Calu3 (cell line): ENCODE results near the gene SH3BP5L. TPM values are rescaled to one million over a fixed set of nuclear protein-coding genes. Genes with fewer than 3 reads are reported as not detected.
A peak's percentile ranks its signal among the peaks of the same experiment; 100 is the strongest.

ENCODE experiments used
- BruUV-seq: library from RNA; stranded (reverse); fragments of 400-500 nt; replicated peaks from 2 replicates; lab custom pipeline; 2021; lab: Mats Ljungman, UMichigan
- CTCF ChIA-PET: fragments of 300-600 bp; sonication (Branson Sonifier 250); formaldehyde crosslinking; loops from one replicate; lab custom pipeline; 2022; ENCODE audit warnings: antibody characterized with exemption; lab: Charles Lee
- DNase-seq: peaks from one replicate; pipeline ENCODE4 v3.0.0; 2022
- H3K27ac Mint-ChIP-seq: one replicate; pipeline ENCODE4 v1.8.0; 2022; ENCODE audit warnings: mixed read lengths; ENCODE audit not compliant: unreplicated experiment
- H3K27me3 Mint-ChIP-seq: one replicate; pipeline ENCODE4 v1.8.0; 2022; ENCODE audit warnings: mixed read lengths; ENCODE audit not compliant: unreplicated experiment
- H3K36me3 Mint-ChIP-seq: one replicate; pipeline ENCODE4 v1.8.0; 2022; ENCODE audit warnings: mild to moderate bottlenecking, moderate library complexity, mixed read lengths; ENCODE audit not compliant: insufficient read depth, unreplicated experiment
- H3K4me1 Mint-ChIP-seq: one replicate; pipeline ENCODE4 v1.8.0; 2022; ENCODE audit warnings: mild to moderate bottlenecking, low read depth, mixed read lengths; ENCODE audit not compliant: unreplicated experiment
- H3K4me3 Mint-ChIP-seq: one replicate; pipeline ENCODE4 v1.8.0; 2022; ENCODE audit warnings: mild to moderate bottlenecking, low read depth, moderate library complexity, mixed read lengths; ENCODE audit not compliant: unreplicated experiment
- H3K9me3 Mint-ChIP-seq: one replicate; pipeline ENCODE4 v1.8.0; 2022; ENCODE audit warnings: low read depth, mixed read lengths; ENCODE audit not compliant: unreplicated experiment
- CTCF ChIP-seq: fragments of 200-600 bp; IDR thresholded peaks from one replicate; pipeline ENCODE4 v1.8.0; 2022; ENCODE audit warnings: antibody characterized with exemption; ENCODE audit not compliant: unreplicated experiment
- intact Hi-C: fragments of 100-400 bp; cut with micrococcal nuclease; formaldehyde crosslinking; loops from one replicate; pipeline ENCODE4 v1.10.0; 2022; ENCODE audit not compliant: unreplicated experiment
- total RNA-seq: library from RNA; stranded (reverse); gene quantifications from 2 replicates; pipeline ENCODE4 v1.2.3, GENCODE V29; 2022

SH3BP5L gene
- total RNA-seq, 1 experiment from 2014 or later: 27.1 TPM

- CTCF ChIA-PET: interaction anchor here (0.6 to 2.6 kb wide), 6 partner anchors 15 to 56 kb away, joined by 3 to 21 read pairs (median 4); partner anchors contain the start of genes SH3BP5L and ZNF672
- peaks cover 18% of the 10 kb centered on the region for H3K4me1 Mint-ChIP-seq
These were observed 32.6 kb upstream of the SH3BP5L start for GRCh38 chr1:248858096-248858890.

GRCh38 chr1:248857749-248858095 is 32.0 kb upstream of the SH3BP5L start:
- H3K4me3 Mint-ChIP-seq: peak overlapping the region; percentile 90
- no peak for TF ChIP-seq CTCF
- H3K27ac Mint-ChIP-seq: peak overlapping the region; percentile 88
- intact Hi-C loops: loop anchor here (1.0 to 2.0 kb wide), 2 partner anchors 15 to 49 kb away; partner anchors contain the start of gene PGBD2
- H3K36me3 Mint-ChIP-seq: peaks cover 50% of the 10 kb centered on the region
- DNase-seq: no peak
- H3K9me3 Mint-ChIP-seq: no peaks in the 10 kb centered on the region
- H3K4me1 Mint-ChIP-seq: peaks cover 17% of the 10 kb centered on the region
- peaks cover 10% of the 10 kb centered on the region for H3K27me3 Mint-ChIP-seq
- BruUV-seq: no TSS peak
- CTCF ChIA-PET: interaction anchor here (1.1 to 2.6 kb wide), 2 partner anchors 19 to 32 kb away, joined by 3 to 21 read pairs; partner anchors contain the start of genes SH3BP5L and ZNF672

More at GRCh38 chr1:248858096-248858890, 32.6 kb upstream of the SH3BP5L start:
- Mint-ChIP-seq H3K36me3 (peaks cover 55% of the 10 kb centered on the region), H3K27ac (peak overlapping the region; percentile 88), H3K27me3 (peaks cover 11% of the 10 kb centered on the region), H3K4me3 (peak overlapping the region; percentile 90), H3K9me3 (no peaks in the 10 kb centered on the region)
- TSS peak; percentile 54 for BruUV-seq
- intact Hi-C loops: loop anchor here (1.0 to 2.0 kb wide), 2 partner anchors 15 to 48 kb away; partner anchors contain the start of gene PGBD2
- TF ChIP-seq CTCF: peak; percentile 26
- peak; percentile 90 for DNase-seq

DNA sequence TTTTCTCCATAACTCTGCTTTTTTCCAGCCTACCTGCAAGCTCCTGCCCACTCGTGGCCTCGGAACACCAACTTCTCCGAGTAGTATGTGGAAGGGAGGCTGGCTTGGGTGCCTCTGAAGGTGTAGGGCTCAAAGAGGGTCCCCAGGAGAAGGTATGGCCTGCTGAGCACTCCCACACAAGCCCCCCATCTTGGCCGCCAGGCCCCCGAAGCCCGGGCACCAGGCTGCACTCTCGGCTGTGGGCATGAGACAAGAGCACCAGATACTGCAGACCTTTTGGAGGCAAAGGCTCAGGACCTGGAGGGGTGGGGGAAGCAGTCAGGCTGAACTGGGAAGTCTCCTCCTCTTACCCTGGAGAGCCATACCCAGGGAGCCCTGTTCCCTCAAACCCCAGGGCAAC is 31.5 kb upstream of the SH3BP5L start:
- Mint-ChIP-seq H3K27me3 (peaks cover 5% of the 10 kb centered on the region), H3K4me1 (peaks cover 12% of the 10 kb centered on the region), H3K9me3 (no peaks in the 10 kb centered on the region), H3K36me3 (peaks cover 45% of the 10 kb centered on the region), H3K27ac (no peak overlapping the region), H3K4me3 (peak overlapping the region; percentile 90)
- no peak for DNase-seq
- TSS peak; percentile 46 for BruUV-seq
- intact Hi-C loops: no loop called here
- CTCF ChIA-PET: no interaction called here
- TF ChIP-seq CTCF: no peak

- no peaks in the 10 kb centered on the region for H3K9me3 Mint-ChIP-seq
- BruUV-seq: no TSS peak
- peaks cover 12% of the 10 kb centered on the region for H3K4me1 Mint-ChIP-seq
- intact Hi-C loops: no loop called here
- no peak for TF ChIP-seq CTCF
- no peak overlapping the region for H3K4me3 Mint-ChIP-seq
- CTCF ChIA-PET: no interaction called here
- no peak for DNase-seq
- H3K27me3 Mint-ChIP-seq: no peaks in the 10 kb centered on the region
- H3K36me3 Mint-ChIP-seq: peaks cover 45% of the 10 kb centered on the region
- H3K27ac Mint-ChIP-seq: no peak overlapping the region
These were observed 30.5 kb upstream of the SH3BP5L start for GRCh38 chr1:248856176-248856575.
